ENCODE measurements around the gene CHST1. TPM values are rescaled to one million over a fixed set of nuclear protein-coding genes. Genes with fewer than 3 reads are reported as not detected.

The CHST1 gene
- total and polyA plus RNA-seq, 8 donors: 3.1 to 10.2 (median 5.6) TPM

- no peak overlapping the region for H3K4me3 ChIP-seq
- ATAC-seq (no peak), DNase-seq (peak in 1 of 4 donors; percentile 32)
- no peak for TF ChIP-seq CTCF (IDR thresholded peaks at IDR 0.05)
- H3K36me3 ChIP-seq: no peaks in the 10 kb centered on the region
- H3K9me3 ChIP-seq: no peaks in the 10 kb centered on the region
- H3K27ac ChIP-seq: no peak overlapping the region
- H3K27me3 ChIP-seq: peaks cover 0 to 36% of the 10 kb centered on the region in 2 donors
- H3K4me1 ChIP-seq: no peaks in the 10 kb centered on the region
- intact Hi-C loops (cut with DNase I): no loop called here
Observed at GRCh38 chr11:45606514-45607281, 58.7 kb downstream of the CHST1 start.

GRCh38 chr11:45605051-45605450, 60.4 kb downstream of the CHST1 start:
- Histone ChIP-seq H3K4me3 (no peak overlapping the region), H3K27ac (no peak overlapping the region), H3K27me3 (peaks cover 0 to 36% of the 10 kb centered on the region in 2 donors), H3K4me1 (no peaks in the 10 kb centered on the region), H3K36me3 (no peaks in the 10 kb centered on the region), H3K9me3 (no peaks in the 10 kb centered on the region)
- intact Hi-C loops (cut with DNase I): no loop called here
- TF ChIP-seq CTCF (IDR thresholded peaks at IDR 0.05): no peak
- DNase-seq: peak in 1 of 4 donors; percentile 48
- ATAC-seq: no peak

GRCh38 chr11:45603946-45604682, 61.3 kb downstream of the CHST1 start:
- no peak for DNase-seq
- Histone ChIP-seq H3K4me3 (no peak overlapping the region), H3K36me3 (no peaks in the 10 kb centered on the region), H3K27me3 (peaks cover 0 to 36% of the 10 kb centered on the region in 2 donors), H3K27ac (no peak overlapping the region), H3K4me1 (no peaks in the 10 kb centered on the region), H3K9me3 (no peaks in the 10 kb centered on the region)
- intact Hi-C loops (cut with DNase I): no loop called here
- no peak for ATAC-seq
- no peak for TF ChIP-seq CTCF (IDR thresholded peaks at IDR 0.05)

- no peak overlapping the region for H3K4me3 ChIP-seq
- peaks cover 0 to 18% of the 10 kb centered on the region in 2 donors for H3K27me3 ChIP-seq
- ATAC-seq (no peak), DNase-seq (no peak)
- intact Hi-C loops (cut with DNase I): no loop called here
- H3K36me3 ChIP-seq: no peaks in the 10 kb centered on the region
- no peaks in the 10 kb centered on the region for H3K4me1 ChIP-seq
- no peaks in the 10 kb centered on the region for H3K9me3 ChIP-seq
- no peak for TF ChIP-seq CTCF (IDR thresholded peaks at IDR 0.05)
- H3K27ac ChIP-seq: no peak overlapping the region
Observed at GRCh38 chr11:45599161-45599943, 66.1 kb downstream of the CHST1 start.

Small RNA genes lying within 50 kb of the gene (microRNA-seq; reads per million reads assigned to microRNA genes)
- gene MIR7154: 0 reads per million in 2 donors

Other genes with a start within 250 kb of the CHST1 start
- gene SLC35C1, start 139.5 kb upstream of the CHST1 start, total RNA-seq: 10 to 100 TPM; 25.5 to 30.7 TPM
- gene SLC35C1, start 139.5 kb upstream of the CHST1 start, polyA plus RNA-seq (ENCODE audit: insufficient read length in 6 of 6): 1 to 10 TPM; 6.6 to 8.4 (median 7.4) TPM
- 10 to 100 TPM; 32.7 to 42.3 TPM for gene CRY2, start 181.9 kb upstream of the CHST1 start, total RNA-seq
- 10 to 100 TPM; 26.6 to 32.7 (median 30.4) TPM for gene CRY2, start 181.9 kb upstream of the CHST1 start, polyA plus RNA-seq (ENCODE audit: insufficient read length in 6 of 6)
- 1 to 10 TPM; 6.9 to 8.7 TPM for gene MAPK8IP1, start 220.0 kb upstream of the CHST1 start, total RNA-seq
- 10 to 100 TPM in 1 of 6 donors, 1 to 10 TPM in 5; 4.3 to 10.4 (median 6.4) TPM for gene MAPK8IP1, start 220.0 kb upstream of the CHST1 start, polyA plus RNA-seq (ENCODE audit: insufficient read length in 6 of 6)
- under 1 TPM; 0.35 to 0.89 TPM for gene FREY1, start 241.6 kb upstream of the CHST1 start, total RNA-seq
- gene FREY1, start 241.6 kb upstream of the CHST1 start, polyA plus RNA-seq (ENCODE audit: insufficient read length in 6 of 6): under 1 TPM in 4 of 6 donors, not detected in 2; 0.21 to 0.52 (median 0.38) TPM

All from left lung (tissue), 10 donors.